Body of pancreas (tissue), 4 donors: ENCODE data around the gene H6PD. TPM values are rescaled to one million over a fixed set of nuclear protein-coding genes. Genes with fewer than 3 reads are reported as not detected.
A peak's percentile ranks its signal among the peaks of the same experiment; 100 is the strongest.
"Not testable (repeated sequence)": the region's sequence is repeated elsewhere in the genome, so short reads cannot be mapped to it uniquely, and the experiment has no call there.

Experiments
- ATAC-seq: fragments of 150-250 bp; one replicate; pipeline ENCODE4 v1.9.1; 2016
- DNase-seq, 4 donors: peaks; one replicate each; pipeline ENCODE4 v3.0.0-alpha.2; 2019
- H3K27ac ChIP-seq, 4 donors: fragments of 200-600 bp; sonication (generic); 1 replicate in 3 of 4; 2 replicates in 1 of 4; pipeline versions ENCODE4 v1.5.1 to v1.6.1; 2016 to 2019; ENCODE audit warnings: mild to moderate bottlenecking in 1 of 4, mixed read lengths in 1 of 4, moderate library complexity in 1 of 4
- H3K27me3 ChIP-seq, 2 donors: fragments of 200-600 bp; sonication (generic); one replicate each; pipeline ENCODE4 v1.6.0; 2016; ENCODE audit warnings: mild to moderate bottlenecking in 1 of 2
- H3K36me3 ChIP-seq, 2 donors: fragments of 200-600 bp; sonication (generic); replicated peaks in 1 of 2; 2 replicates each; pipeline ENCODE4 v1.5.1; 2016; ENCODE audit warnings: low read depth in 2 of 2; ENCODE audit not compliant: insufficient read depth in 1 of 2
- H3K4me1 ChIP-seq: fragments of 200-600 bp; sonication (generic); one replicate; pipeline ENCODE4 v1.6.0; 2016
- H3K4me3 ChIP-seq, 2 donors: fragments of 200-600 bp; sonication (generic); 1 replicate in 1 of 2; 2 replicates in 1 of 2; pipeline ENCODE4 v1.5.1; 2016 to 2019
- H3K9me3 ChIP-seq, 3 donors: fragments of 200-600 bp; sonication (generic); 1 replicate in 2 of 3; 2 replicates in 1 of 3; pipeline ENCODE4 v1.5.1; 2016
- POLR2A ChIP-seq, 3 donors: fragments of 450-650 bp; IDR thresholded peaks; one replicate each; pipeline ENCODE4 v1.6.1; 2016; ENCODE audit warnings: antibody characterized with exemption in 3 of 3, mild to moderate bottlenecking in 2 of 3
- WGBS, 2 donors: methylation state at CpG; one replicate each; pipeline ENCODE4 v1.1.5; 2017; 5-methylcytosine and 5-hydroxymethylcytosine counted together
- intact Hi-C: fragments of 100-400 bp; cut with DNase I; formaldehyde crosslinking; loops from one replicate; pipeline ENCODE4 v1.15.1; 2023
- total RNA-seq, 2 donors: library from RNA; depleted of rRNA; stranded (reverse); fragments of >200 nt; gene quantifications; one replicate each; pipeline ENCODE4 v1.1.0, GENCODE V29; 2016
- TF ChIP-seq, protein P1 (sequence below), 7 experiments: fragments of 450-650 bp in 4 of 7; fragments of 200-600 bp in 3 of 7; sonication (generic) in 3 of 7; IDR thresholded peaks; one replicate each; pipeline ENCODE4 v1.5.1; 2016 to 2019; ENCODE audit warnings: antibody characterized with exemption in 7 of 7

H6PD gene
- total RNA-seq, 2 donors from 2014 or later = 24.1 to 35.6 TPM

DNA sequence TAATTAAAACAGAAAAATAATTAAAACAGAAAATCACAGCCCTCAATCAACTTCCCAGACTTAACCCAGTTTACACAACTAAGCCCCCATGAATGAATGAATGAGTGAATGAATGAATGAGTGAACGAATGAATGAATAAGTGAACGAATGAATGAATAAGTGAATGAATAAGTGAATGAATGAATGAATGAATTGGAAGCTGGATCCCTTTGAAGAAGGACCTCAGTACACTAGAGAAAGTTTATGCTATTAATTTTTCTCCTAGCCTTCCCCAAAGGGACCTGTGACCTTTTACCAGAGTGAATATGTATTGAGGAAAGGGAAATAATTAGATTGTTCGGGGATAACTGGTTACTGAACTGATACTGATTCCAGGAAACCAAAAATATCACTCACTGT is 63.7 kb downstream of the H6PD start:
- no peaks in the 10 kb centered on the region for H3K27me3 ChIP-seq
- no peak overlapping the region for H3K4me3 ChIP-seq
- H3K4me1 ChIP-seq = peaks cover 66% of the 10 kb centered on the region
- 46 to 51% methylated on average over 3 of the region's 3 CpGs for WGBS, 2 donors
- H3K27ac ChIP-seq = no peak overlapping the region
- TF ChIP-seq, protein P1, sequence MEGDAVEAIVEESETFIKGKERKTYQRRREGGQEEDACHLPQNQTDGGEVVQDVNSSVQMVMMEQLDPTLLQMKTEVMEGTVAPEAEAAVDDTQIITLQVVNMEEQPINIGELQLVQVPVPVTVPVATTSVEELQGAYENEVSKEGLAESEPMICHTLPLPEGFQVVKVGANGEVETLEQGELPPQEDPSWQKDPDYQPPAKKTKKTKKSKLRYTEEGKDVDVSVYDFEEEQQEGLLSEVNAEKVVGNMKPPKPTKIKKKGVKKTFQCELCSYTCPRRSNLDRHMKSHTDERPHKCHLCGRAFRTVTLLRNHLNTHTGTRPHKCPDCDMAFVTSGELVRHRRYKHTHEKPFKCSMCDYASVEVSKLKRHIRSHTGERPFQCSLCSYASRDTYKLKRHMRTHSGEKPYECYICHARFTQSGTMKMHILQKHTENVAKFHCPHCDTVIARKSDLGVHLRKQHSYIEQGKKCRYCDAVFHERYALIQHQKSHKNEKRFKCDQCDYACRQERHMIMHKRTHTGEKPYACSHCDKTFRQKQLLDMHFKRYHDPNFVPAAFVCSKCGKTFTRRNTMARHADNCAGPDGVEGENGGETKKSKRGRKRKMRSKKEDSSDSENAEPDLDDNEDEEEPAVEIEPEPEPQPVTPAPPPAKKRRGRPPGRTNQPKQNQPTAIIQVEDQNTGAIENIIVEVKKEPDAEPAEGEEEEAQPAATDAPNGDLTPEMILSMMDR (IDR thresholded peaks at IDR 0.05) = no peak
- TF ChIP-seq POLR2A (IDR thresholded peaks at IDR 0.05) = no peak
- no peak for DNase-seq
- no peaks in the 10 kb centered on the region for H3K36me3 ChIP-seq
- no peaks in the 10 kb centered on the region for H3K9me3 ChIP-seq
- intact Hi-C loops = no loop called here
- ATAC-seq = no peak

DNA sequence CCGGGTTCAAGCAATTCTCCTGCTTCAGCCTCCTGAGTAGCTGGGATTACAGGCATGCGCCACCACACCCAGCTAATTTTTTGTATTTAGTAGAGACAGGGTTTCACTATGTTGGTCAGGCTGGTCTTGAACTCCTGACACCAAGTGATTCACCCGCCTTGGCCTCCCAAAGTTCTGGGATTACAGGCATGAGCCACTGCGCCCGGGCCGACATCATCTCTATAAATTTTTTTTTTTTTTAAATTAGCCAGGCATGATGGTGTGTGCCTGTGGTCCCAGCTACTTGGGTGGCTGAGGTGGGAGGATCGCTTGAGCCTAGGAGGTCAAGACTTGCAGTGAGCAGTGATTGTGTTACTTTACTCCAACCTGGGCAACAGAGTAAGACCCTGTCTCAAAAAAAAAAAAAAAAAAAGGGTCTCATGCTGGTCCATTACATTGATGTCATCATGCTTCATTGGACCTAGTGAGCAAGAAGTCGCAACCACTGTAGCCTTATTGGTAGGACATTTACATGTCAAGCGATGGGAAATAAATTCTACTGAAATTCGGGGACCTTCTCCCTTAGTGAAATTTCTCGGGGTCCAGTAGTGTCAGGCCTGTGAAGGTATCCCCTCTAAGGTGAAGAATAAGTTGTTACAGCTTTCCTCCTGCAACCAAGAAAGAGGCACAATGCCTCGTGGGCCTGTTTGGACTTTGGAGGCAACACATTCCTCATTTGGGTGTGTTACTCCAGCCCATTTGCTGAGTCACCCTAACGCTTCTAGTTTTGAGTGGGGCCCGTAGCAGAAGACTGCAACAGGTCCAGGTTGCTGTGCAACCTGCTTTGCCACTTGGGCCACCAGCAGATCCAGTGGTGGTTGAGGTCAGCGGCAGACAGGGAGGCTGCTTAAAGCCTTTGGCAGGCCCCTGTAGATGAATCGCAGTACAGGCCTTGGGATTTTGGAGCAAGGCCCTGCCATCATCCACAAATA is 65.3 kb downstream of the H6PD start:
- DNase-seq = peak in 2 of 4 donors; percentile 26 to 57
- H3K4me1 ChIP-seq = peaks cover 75% of the 10 kb centered on the region
- intact Hi-C loops, H3K9me3 ChIP-seq, H3K36me3 ChIP-seq, H3K4me3 ChIP-seq, H3K27me3 ChIP-seq, H3K27ac ChIP-seq, ATAC-seq: not testable (repeated sequence)
- 88 to 91% methylated on average over 12 to 16 of the region's 16 CpGs for WGBS, 2 donors

DNA sequence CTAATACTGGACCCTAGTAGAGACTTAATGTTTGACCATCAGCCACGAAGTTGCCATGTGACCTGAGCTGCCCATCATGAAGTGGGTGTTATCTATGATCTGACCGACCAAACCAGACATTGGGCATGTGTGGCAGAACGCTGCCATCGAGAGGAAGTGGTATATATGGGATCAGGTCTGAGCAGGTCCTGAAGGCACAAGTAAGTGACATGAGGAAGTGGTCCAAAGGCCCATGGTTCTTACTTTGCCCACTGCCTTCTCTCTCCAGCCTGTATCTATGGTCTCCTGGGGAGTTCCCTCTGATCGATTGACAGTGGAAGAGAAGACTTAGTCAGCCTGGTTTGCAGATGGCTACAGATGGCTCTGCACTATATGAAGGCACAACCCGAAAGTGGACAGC is 66.0 kb downstream of the H6PD start:
- H3K27ac ChIP-seq = no peak overlapping the region
- TF ChIP-seq, protein P1 (IDR thresholded peaks at IDR 0.05) = no peak
- TF ChIP-seq POLR2A (IDR thresholded peaks at IDR 0.05) = no peak
- 62 to 73% methylated on average over 6 of the region's 6 CpGs for WGBS, 2 donors
- no peaks in the 10 kb centered on the region for H3K27me3 ChIP-seq
- no peak for ATAC-seq
- H3K4me1 ChIP-seq = peaks cover 75% of the 10 kb centered on the region
- no peaks in the 10 kb centered on the region for H3K9me3 ChIP-seq
- intact Hi-C loops = no loop called here
- H3K36me3 ChIP-seq = no peaks in the 10 kb centered on the region
- no peak overlapping the region for H3K4me3 ChIP-seq
- no peak for DNase-seq

DNA sequence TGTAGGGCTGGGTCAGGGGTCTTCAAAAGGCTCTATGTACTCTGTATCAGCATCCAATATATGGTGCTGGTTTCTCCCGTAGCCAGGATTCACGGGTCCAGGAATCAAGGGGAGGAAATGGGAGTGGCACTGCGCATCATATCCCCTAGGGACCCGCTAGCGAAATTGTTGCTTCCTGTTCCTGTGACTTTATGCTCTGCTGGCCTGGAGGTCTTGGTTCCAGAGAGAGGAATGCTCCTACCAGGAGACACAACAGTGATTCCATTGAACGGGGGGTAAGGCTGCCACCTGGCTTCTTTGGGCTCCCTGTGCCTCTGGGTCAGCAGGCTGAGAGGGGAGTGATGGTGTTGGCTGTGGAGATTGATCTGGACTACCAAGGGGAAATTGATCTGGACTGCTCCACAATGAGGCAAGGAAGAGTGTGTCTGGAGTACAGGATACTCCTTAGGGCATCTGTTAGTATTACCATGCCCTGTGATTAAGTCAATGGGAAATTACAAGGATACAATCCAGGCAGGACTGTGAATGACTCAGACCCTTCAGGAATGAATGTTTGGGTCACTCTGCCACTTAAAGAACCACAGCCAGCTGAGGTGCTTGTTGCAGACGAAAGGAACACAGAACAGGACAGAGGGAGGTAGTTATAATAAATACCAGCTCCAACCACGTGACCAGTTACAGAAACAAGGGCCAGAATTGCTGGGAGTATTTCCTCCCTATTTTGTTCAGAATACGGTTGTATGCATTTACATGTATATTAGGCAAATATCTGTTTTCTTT is 68.4 kb downstream of the H6PD start:
- intact Hi-C loops = no loop called here
- DNase-seq (peak in 1 of 4 donors; percentile 45), ATAC-seq (peak; percentile 58)
- TF ChIP-seq, protein P1 (IDR thresholded peaks at IDR 0.05) = no peak
- peak in 1 of 3 donors; percentile 8 for TF ChIP-seq POLR2A (IDR thresholded peaks at IDR 0.05)
- Histone ChIP-seq H3K36me3 (no peaks in the 10 kb centered on the region), H3K9me3 (no peaks in the 10 kb centered on the region), H3K27ac (peak overlapping the region; percentile 11 to 67 (median 53)), H3K27me3 (no peaks in the 10 kb centered on the region), H3K4me3 (no peak overlapping the region), H3K4me1 (peaks cover 61% of the 10 kb centered on the region)
- WGBS, 2 donors = 63 to 65% methylated on average over 9 of the region's 9 CpGs

DNA sequence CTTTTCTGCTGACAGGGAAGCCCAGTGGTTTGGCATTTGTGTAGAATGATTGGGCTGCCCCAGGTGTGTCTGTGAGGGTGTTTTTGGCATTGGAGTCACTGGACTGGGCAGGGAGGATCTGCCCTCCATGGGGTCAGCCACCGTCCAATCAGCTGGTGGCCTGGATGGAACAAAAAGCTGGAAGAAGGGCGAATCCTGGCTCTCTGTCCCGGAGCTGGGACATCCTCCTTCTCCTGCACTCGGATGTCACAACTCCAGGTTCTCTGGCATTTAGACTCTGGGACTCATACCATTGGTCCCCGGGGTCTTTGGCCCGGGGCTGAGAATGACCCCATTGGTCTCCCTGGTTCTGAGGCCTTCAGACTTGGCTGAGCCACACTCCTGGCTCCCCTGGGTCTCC is 69.3 kb downstream of the H6PD start:
- DNase-seq = no peak
- no peaks in the 10 kb centered on the region for H3K36me3 ChIP-seq
- H3K9me3 ChIP-seq = no peaks in the 10 kb centered on the region
- H3K4me3 ChIP-seq = no peak overlapping the region
- no peak for TF ChIP-seq POLR2A (IDR thresholded peaks at IDR 0.05)
- TF ChIP-seq, protein P1 (IDR thresholded peaks at IDR 0.05) = no peak
- H3K4me1 ChIP-seq = peaks cover 68% of the 10 kb centered on the region
- no peak overlapping the region for H3K27ac ChIP-seq
- intact Hi-C loops = no loop called here
- H3K27me3 ChIP-seq = no peaks in the 10 kb centered on the region
- WGBS, 2 donors = 87 to 100% methylated on average over 5 to 6 of the region's 6 CpGs
- ATAC-seq = no peak
